Stimulated activated CD4-positive, alpha-beta T cell treated with anti-CD3 and anti-CD28 coated beads, TNF-alpha, amount 100 ng/mL, for 48 hours (primary cell): Measurements from ENCODE around the gene NPAS3.

ENCODE experiments used
- DNase-seq, 3 donors: peaks; one replicate each; pipeline ENCODE4 v3.0.0-alpha.2; 2020; ENCODE audit warnings: low read depth in 3 of 3

The NPAS3 gene

DNA sequence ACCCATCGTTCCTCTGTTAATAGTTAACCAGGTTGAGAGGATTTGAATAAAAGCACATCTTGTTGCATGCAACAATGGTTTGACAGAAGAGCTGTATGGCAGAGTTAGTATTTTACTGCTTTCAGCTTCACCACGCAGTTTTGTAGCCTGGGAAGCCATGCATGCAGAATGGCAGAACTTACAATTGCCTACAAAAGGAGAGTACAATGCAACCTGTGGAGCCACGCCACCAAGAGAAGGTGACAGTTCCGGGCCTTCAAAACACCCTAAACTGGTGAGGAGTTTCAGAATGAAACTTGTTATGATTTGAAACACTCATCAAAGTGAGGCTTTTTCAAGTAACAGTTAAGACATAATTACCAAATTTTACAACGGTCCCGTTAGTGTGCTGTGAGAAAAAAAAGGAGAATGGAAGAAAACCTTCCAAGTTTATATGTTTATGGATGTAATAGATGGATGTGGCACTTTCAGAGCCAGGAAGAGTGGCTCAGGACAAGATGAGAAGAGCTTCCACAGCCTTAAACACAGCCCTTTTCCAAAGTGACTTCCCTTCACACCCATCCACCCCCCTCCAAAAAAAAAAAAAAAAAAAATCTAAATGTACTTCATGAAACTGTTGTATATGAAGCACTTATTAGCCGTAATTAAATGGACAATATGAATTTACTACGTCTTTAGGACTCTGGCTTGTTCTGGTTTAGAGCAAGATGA lies 853.5 kb downstream of the NPAS3 start:
- no peak for DNase-seq

DNA sequence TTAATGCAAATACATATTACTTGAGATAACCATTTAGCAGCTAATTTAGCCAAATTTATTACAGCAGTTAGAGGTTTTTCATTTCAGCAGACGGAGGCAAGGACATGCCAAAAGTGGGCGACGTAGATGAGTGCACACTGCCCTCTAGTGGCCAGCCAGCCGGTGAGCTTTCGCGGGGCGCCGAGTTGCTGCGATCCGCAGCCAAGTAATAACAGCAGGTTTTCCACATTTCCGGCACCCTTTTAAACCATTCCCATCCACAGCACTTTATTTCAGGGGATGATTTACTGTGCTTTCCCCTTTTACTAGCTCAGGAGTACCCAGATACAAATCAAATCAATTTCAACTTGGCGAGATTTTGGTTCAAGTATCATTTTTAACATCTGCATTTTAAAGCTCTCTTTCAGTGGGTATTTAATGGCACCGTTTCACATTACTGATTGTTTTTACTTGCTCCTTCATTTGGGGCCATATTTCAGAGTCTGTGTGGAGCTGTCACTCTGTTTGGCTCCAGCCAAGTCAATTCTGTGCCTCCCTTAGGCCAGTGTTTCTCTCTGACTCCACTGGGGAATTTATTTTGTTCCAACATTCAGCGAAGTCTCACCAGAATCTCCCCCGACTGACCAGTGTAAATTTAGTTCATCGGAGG lies 854.2 kb downstream of the NPAS3 start:
- peak; percentile 44 to 64 (median 59) for DNase-seq

DNA sequence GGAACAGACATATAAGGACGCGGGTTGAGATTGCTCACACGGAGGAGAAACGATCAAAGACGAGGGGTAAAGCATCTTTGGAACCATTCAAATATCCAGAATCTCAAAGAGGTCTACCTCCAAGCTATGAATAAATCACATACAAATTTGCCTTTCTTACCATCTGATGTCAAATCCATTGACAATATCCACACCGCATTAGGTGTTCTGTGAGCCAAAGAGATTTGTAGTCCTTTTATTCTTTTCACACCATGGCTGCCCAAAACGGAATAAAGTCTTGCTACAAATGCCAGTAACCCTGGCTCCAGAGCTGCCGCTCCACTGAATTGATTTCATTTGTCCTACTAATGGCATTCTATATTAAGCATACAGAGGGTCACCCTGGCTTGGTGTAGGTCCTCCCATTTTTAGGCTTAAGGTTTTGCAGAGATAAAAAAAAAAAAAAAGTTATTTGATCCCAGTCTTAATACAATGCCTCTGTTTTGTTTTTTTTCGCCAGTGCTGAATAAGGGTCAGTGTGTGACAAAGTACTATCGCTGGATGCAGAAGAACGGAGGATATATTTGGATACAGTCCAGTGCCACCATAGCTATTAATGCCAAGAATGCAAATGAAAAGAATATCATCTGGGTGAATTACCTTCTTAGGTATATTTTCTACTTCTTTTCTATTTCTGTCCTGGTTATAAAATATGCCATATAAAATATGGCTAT lies 854.9 kb downstream of the NPAS3 start:
- no peak for DNase-seq

DNA sequence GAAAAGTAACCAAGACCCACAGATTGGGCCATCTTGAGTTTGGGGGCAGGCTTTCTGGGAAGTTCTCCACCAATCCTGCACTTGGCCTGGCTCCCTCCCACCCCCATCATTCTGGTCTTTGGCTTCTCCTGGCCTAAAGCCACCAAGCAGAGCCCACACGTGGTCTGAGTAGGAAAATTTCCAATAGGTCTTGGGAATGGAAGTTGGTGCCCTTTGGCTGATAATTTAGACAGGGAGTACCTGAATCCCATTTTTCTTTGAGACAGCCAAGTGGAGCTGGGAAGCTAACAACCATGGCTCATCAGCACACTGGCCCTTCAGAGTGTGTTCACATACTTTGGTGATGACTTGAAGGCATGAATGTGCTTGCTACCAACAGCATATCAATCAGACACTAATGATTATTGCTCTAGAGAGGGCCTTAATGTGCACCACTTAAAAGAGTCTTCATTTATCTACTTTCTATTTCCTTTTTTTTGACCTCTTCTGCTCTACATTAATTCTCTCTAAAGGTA lies 856.2 kb downstream of the NPAS3 start:
- DNase-seq, result no peak

DNA sequence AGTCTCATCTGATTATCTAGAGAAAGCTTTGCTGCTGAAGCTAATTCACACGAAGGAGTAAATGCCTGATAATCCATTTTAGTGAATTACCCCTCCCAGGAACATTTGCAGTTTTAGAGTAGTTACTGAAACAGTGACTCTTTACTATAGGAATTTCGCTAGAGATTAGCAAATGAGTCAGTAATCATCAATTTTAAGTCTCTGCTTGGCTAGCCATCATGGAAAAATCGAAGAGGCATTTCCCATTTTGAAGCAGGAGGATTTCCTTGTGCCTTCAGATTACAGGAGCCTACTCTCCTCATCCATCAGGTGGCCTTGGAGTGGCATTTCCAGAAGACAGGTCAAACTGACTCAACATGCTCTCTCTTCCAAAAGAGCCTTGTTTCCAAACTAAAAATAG lies 857.7 kb downstream of the NPAS3 start:
- no peak for DNase-seq

DNA sequence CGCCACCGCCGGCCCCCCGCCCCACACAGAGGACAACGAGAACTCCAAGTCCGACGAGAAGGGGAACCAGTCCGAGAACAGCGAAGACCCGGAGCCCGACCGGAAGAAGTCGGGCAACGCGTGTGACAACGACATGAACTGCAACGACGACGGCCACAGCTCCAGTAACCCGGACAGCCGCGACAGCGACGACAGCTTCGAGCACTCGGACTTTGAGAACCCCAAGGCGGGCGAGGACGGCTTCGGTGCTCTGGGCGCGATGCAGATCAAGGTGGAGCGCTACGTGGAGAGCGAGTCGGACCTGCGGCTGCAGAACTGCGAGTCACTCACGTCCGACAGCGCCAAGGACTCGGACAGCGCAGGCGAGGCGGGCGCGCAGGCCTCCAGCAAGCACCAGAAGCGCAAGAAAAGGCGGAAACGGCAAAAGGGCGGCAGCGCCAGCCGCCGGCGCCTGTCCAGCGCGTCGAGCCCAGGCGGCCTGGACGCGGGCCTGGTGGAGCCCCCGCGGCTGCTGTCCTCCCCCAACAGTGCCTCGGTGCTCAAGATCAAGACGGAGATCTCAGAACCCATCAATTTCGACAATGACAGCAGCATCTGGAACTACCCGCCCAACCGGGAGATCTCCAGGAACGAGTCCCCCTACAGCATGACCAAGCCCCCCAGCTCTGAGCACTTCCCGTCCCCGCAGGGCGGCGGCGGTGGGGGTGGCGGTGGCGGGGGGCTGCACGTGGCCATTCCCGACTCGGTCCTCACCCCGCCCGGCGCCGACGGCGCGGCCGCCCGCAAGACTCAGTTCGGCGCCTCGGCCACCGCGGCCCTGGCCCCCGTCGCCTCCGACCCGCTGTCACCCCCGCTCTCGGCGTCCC lies 861.3 kb downstream of the NPAS3 start:
- no peak for DNase-seq

DNA sequence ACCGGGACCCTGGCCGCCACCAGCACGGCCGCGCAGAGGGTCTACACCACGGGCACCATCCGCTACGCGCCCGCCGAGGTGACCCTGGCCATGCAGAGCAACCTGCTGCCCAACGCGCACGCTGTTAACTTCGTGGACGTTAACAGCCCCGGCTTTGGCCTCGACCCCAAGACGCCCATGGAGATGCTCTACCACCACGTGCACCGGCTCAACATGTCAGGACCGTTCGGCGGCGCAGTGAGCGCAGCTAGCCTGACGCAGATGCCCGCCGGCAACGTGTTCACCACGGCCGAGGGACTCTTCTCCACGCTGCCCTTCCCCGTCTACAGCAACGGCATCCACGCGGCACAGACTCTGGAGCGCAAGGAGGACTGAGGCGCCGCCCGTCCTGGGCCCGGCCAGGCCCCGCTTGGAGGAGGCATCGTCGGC lies 862.1 kb downstream of the NPAS3 start:
- DNase-seq, result no peak

DNA sequence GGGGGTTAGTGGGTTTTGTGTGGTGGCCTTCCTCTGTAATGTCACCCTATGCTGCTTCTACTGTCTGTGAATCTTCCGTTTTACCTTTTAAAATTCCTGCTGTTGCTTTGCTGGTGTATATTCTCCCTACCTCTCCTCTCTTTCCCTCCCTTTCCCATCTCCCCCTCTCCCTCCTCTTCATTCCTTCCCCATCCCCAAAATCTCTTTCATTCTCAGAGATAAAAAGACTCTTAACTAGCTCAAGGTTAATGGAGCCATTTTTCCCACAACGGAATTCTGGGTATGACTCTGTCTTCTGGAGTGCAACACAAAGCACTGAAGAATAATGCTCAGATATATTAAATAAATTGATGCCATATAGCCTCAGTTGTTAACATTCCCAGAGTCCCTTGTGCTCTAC lies 864.1 kb downstream of the NPAS3 start:
- no peak for DNase-seq

DNA sequence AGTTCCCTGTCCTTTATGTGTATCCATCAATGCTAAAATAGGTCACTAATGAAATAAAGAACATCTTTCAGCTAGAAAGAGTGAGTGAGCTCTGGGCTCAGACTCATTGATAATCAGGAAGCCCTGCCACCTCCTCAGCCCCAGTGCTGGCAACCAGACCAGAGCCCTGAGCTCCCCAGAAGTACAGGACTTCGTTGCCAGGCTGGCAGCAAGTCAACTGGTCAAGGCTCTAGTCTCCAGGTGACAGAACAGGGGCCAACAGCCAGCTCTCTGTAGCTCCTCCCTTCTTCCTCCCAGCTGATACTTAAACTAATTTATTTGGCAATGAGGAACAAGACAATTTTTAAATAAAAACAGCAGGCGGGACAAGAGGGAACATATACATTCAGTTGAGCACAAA lies 866.9 kb downstream of the NPAS3 start:
- no peak for DNase-seq

DNA sequence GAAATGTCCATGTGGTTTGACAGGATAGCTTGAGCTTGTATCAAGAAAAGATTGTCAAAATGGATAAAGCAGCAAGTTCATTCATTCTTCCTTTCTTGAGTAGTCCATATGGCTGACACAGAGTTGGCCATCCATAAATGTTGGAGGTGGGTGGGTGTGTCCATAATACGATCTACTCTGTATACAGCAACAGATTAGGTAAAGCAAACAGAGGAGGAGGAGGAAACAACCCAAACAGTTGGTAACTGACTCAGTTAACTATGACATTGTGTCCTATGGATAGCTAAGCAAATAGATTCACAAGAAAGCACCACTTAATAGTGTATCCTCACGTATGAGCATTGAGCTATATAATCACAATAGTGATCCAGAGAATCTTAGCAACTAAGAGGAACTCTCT lies 868.2 kb downstream of the NPAS3 start:
- DNase-seq, result no peak

DNA sequence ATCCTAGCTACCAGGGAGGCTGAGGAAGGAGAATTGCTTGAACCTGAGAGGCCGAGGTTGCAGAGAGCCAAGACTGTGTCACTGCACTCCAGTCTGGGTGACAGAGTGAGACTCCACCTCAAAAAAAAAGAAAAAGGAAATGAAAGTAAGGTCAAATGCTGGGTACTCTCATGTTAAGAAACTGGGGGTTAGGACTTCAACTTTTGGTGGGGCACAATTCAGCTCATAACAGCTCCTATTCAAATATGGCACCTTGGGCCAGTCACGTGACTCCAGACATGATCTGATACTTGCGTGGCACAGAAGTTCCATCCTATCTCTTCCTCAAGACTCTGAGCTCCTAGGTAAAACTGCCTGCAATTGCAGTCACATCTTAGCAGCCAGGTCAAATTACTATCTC lies 869.5 kb downstream of the NPAS3 start:
- no peak for DNase-seq

DNA sequence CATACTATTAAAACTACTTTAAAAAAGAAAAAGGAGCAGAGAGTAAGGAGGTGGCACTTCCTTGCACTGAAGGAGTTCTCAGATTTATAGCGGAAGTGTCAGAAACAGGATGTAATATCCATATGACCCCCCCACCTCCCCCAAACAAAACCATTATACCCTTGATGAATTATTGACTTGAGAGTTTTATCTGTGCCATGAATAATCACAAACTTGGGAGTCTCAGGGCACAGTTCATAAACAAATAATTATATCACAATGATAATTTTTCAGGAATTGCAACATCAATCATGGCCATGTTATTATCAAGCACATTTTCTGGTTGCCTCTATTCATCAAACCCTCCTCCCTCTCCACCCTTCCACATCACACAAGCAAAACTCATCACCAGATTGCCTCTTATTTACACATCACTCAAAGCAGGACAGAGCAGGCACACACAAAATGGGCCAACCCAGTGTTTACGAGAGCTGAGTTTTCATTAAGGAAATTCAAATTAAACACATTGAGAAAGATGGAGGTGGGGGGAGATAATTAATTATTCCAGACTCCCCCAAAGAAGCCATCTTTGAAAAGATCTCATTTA lies 870.8 kb downstream of the NPAS3 start:
- DNase-seq, result no peak

DNA sequence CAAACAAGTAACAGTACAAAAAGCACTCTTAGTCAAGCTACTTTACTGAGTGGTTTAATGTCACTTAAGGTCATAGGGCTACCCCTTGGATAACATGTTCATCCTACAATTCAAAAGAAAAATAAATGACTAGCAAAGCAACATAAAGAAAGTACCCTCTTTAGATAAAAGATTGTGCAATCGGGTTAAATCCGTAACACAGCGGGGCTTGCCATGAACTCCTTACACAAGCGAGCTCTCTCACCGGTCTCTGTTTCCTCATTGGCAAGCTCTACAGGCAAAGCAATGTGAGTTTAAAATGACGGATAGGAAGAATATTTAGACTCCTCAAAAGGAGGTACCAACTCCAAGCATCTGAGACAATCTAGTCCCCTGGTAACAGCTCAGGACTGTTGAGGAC lies 871.6 kb downstream of the NPAS3 start:
- DNase-seq, result no peak

DNA sequence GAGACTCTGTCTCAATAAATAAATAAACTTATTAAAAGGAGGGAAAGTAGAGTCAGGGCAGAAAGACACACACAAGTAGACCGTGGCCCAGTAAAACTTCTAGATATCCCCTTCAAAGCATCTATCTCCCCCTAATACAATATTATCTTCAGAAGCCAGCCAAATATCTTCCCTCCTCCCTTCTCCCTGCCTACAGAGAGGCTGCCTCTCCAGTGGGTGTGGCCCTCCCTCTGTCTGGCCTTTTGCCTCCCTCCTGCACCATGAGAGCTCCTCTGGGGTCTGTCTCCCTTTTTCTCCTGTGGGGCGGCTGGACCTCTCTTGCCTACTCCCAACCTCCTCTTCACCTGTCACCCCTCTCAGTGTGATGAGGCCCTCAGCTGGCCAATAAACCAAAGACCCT lies 873.0 kb downstream of the NPAS3 start:
- DNase-seq, result no peak

DNA sequence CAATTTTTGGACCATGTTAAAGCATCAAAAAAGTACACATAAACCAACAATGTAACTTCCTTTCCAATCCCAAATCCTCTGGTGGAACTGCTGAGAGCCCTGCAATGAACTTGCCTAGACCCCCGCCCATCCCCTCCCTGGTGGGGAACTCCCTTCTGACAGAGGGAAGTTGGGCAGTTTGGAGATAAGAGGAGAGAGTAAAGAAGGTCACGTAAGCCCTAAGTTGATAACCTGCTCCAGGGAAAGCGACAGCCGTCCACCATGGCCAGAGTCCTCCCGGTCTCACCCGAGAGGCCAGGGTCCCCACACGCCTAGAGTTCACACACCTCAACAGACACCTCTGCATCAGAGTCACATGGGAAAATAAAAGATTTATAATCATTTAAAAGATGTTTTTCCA lies 873.5 kb downstream of the NPAS3 start:
- no peak for DNase-seq

DNA sequence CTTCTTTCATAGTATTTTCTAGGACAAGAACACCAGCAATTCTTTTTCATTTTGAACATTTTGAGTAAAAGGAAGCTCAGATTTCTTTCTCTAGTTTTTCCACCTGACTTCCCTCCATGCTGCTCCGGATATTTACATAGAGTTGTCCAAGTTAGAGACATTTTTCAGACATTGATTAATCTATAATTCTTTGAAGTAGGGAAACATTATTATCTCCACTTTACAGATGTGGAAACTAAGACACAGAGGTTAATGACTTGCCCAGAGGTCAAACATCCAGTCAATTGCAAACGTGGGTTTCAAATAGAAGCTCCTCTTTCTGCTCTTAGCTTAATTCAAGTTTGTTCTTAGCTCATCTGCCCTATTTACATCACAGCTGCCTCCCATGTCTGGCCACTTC lies 873.9 kb downstream of the NPAS3 start:
- DNase-seq, result no peak

DNA sequence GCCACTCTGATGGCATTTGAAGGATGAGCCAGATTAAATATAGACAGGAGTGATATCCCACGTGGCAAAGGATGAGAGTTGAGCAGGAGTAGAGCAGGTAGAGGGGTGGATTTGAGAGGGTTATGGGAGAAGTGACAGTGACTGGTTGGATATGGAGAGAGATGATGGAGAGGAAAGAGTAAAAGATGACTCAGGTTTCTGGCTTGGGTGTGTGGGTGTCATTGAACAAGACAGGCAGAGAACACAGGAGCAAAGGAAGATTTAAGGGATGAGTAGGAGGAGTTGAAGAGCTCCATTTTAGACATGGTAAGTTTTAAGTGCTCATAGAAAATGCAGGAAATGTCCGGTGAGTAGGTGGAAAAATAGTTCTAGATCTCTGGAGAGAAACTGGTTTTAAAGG lies 875.3 kb downstream of the NPAS3 start:
- no peak for DNase-seq

DNA sequence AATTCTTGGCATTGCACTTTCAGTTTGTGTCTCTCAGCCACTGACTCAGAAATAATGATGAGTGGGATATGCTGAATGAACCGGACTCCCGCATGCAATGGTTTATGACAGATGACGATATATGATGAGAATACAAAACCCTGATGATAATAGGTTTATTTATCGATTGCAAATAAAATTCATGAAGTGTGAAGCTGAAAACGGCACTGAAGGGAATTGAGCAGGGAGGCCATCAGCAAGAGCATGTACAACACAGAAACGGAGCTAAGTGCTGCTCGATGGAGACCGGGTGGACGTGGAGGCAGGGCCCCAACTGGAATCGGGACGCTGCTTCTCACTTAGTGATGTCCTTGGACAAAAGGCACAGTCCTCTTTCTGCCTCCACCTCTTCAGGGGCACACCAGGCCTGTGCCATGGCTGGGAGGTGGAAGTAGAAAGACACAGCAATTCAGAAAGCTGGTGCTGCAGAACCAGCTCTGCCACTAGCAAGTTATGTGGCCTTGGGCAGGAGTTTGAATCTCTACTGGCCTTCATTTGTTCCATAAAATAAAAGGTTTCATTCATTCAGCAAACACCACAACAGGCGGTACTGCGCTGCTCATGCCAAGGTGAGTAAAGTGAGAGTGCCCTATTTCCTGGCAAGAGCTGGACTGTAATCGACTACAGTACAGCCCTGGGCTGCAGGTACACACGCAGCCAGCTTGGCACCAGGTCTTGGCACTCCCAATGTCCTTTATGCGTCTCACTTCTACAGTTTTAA lies 895.2 kb downstream of the NPAS3 start:
- no peak for DNase-seq

DNA sequence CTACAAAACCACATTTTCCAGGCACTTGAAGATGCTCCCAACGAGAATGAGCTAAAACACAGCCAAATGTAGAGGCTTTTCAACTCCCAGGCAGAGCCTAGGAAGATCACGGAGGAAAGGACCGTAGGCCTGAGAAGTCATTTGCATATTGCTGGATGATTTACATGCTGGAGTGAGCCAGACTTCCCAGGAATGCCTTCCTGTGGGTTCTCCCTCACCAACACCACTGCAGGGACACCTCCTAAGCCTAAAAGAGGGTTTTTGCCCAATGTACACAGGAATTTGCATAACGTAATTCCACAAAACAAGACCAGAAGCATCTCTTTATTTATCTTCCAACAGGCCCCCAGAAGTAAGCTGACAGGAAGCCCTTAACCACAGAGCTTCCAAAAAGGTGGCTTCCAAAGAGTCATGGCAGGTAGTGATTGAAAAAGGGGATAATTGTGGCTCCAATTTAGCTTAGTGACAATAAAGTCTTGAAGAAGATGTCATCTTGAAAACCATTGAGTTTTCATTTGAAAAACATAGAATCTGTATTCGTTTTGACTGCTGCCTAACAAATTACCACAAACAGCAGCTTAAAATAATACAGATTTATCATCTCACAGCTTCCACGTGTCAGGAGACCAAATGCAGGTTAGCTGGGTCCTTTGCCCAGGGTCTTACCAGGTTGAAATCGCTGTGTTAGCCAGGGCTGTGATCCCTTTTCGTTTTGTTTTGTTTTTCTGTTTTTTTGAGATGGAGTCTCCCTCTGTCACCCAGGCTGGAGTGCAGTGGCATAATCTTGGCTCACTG lies 896.0 kb downstream of the NPAS3 start:
- no peak for DNase-seq

DNA sequence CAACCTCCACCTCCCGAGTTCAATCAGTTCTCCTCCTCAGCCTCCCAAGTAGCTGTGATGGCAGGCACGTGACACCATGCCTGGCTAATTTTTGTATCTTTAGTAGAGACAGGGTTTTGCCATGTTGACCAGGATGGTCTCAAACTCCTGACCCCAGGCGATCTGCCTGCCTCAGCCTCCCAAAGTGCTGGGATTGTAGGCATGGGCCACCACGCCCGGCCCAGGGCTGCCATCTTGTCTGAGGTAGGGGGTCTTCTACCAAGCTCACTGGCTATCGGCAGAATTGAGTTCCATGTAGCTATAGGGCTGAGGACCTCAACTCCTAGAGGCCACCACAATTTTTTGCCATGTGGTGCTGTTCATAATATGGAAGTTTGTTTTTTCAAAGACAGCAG lies 896.6 kb downstream of the NPAS3 start:
- no peak for DNase-seq
